Tibial artery (tissue), 4 donors: ENCODE results near the gene CAMK4.

Experiments used
- DNase-seq, 2 donors: peaks; one replicate each; pipeline ENCODE4 v3.0.0-alpha.2; 2019
- H3K27ac ChIP-seq, 2 donors: fragments of 200-600 bp; sonication (generic) in 1 of 2; 1 replicate in 1 of 2; 2 replicates in 1 of 2; pipeline ENCODE4 v1.5.1; 2018 to 2019; ENCODE audit warnings: mild to moderate bottlenecking in 1 of 2
- H3K27me3 ChIP-seq, 2 donors: fragments of 200-600 bp; sonication (generic) in 1 of 2; one replicate each; pipeline versions ENCODE4 v1.5.1 to v1.6.0; 2016 to 2019
- H3K36me3 ChIP-seq, 3 donors: fragments of 200-600 bp; sonication (generic) in 2 of 3; one replicate each; pipeline ENCODE4 v1.5.1; 2016 to 2019; ENCODE audit warnings: mild to moderate bottlenecking in 2 of 3
- H3K4me1 ChIP-seq, 4 donors: fragments of 200-600 bp; sonication (generic) in 2 of 4; 1 replicate in 3 of 4; 2 replicates in 1 of 4; pipeline ENCODE4 v1.5.1; 2016 to 2019
- H3K4me3 ChIP-seq, 2 donors: fragments of 200-600 bp; sonication (generic) in 1 of 2; 1 replicate in 1 of 2; 2 replicates in 1 of 2; pipeline ENCODE4 v1.5.1; 2018 to 2019; ENCODE audit warnings: mild to moderate bottlenecking in 2 of 2
- H3K9me3 ChIP-seq, 3 donors: fragments of 200-600 bp; sonication (generic) in 1 of 3; one replicate each; pipeline ENCODE4 v1.5.1; 2016 to 2019
- intact Hi-C: fragments of 100-400 bp; cut with DNase I; formaldehyde crosslinking; loops from one replicate; pipeline ENCODE4 v1.15.0; 2023; ENCODE audit warnings: low total_unique reads
- TF ChIP-seq, protein P1 (sequence below), 2 experiments: fragments of 200-600 bp in 1 of 2; fragments of 450-650 bp in 1 of 2; IDR thresholded peaks; one replicate each; pipeline ENCODE4 v1.5.1; 2017 to 2019; ENCODE audit warnings: antibody characterized with exemption in 2 of 2, mild to moderate bottlenecking in 1 of 2, moderate library complexity in 1 of 2

CAMK4 gene

DNA sequence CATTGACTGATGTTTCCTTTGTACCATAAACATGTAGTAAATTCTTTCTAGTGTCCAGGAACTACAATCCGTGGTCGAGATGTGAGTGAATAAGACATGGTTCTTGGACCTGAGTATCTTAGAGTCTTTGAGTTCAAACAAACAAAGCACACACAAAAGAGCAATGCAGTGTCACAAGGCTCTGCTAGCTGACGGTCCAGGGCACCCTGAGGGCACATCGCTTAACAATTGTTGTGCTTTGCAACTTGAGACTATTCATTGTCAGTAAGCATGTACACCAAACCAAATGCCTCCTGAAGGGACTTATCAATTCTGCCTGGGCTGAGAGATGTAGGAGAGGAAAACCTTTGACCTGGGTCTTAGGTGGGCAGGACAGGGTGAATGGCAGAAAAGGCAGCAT lies 84.8 kb downstream of the CAMK4 start:
- Histone ChIP-seq H3K4me3 (no peak overlapping the region), H3K9me3 (no peaks in the 10 kb centered on the region), H3K4me1 (no peaks in the 10 kb centered on the region), H3K27ac (no peak overlapping the region), H3K27me3 (no peaks in the 10 kb centered on the region), H3K36me3 (no peaks in the 10 kb centered on the region)
- DNase-seq, result no peak
- TF ChIP-seq, protein P1, sequence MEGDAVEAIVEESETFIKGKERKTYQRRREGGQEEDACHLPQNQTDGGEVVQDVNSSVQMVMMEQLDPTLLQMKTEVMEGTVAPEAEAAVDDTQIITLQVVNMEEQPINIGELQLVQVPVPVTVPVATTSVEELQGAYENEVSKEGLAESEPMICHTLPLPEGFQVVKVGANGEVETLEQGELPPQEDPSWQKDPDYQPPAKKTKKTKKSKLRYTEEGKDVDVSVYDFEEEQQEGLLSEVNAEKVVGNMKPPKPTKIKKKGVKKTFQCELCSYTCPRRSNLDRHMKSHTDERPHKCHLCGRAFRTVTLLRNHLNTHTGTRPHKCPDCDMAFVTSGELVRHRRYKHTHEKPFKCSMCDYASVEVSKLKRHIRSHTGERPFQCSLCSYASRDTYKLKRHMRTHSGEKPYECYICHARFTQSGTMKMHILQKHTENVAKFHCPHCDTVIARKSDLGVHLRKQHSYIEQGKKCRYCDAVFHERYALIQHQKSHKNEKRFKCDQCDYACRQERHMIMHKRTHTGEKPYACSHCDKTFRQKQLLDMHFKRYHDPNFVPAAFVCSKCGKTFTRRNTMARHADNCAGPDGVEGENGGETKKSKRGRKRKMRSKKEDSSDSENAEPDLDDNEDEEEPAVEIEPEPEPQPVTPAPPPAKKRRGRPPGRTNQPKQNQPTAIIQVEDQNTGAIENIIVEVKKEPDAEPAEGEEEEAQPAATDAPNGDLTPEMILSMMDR (IDR thresholded peaks at IDR 0.05), result no peak
- intact Hi-C loops, result no loop called here

DNA sequence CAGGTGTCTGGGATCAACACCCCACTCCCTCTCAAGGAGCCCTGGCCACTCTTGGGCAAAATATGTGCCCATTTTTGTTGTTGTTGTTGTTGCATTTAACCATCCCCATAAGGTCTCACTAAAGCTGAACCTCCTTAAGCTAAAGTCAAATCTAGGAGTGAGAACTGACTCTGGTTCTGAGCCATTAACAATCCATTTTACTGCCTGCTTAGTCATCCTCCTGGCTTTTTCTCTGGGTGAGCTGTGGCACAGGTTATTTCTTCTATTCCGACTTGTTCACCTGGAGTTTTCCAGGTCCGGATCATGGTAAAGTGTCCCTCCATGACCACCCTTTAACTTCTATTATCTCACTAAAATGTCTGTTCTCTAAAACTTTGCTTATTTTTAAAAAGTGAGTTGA lies 85.2 kb downstream of the CAMK4 start:
- DNase-seq, result no peak
- intact Hi-C loops, result no loop called here
- TF ChIP-seq, protein P1 (IDR thresholded peaks at IDR 0.05), result no peak
- H3K27me3 ChIP-seq, result no peaks in the 10 kb centered on the region
- no peaks in the 10 kb centered on the region for H3K36me3 ChIP-seq
- H3K4me3 ChIP-seq, result no peak overlapping the region
- no peak overlapping the region for H3K27ac ChIP-seq
- H3K9me3 ChIP-seq, result no peaks in the 10 kb centered on the region
- H3K4me1 ChIP-seq, result no peaks in the 10 kb centered on the region

DNA sequence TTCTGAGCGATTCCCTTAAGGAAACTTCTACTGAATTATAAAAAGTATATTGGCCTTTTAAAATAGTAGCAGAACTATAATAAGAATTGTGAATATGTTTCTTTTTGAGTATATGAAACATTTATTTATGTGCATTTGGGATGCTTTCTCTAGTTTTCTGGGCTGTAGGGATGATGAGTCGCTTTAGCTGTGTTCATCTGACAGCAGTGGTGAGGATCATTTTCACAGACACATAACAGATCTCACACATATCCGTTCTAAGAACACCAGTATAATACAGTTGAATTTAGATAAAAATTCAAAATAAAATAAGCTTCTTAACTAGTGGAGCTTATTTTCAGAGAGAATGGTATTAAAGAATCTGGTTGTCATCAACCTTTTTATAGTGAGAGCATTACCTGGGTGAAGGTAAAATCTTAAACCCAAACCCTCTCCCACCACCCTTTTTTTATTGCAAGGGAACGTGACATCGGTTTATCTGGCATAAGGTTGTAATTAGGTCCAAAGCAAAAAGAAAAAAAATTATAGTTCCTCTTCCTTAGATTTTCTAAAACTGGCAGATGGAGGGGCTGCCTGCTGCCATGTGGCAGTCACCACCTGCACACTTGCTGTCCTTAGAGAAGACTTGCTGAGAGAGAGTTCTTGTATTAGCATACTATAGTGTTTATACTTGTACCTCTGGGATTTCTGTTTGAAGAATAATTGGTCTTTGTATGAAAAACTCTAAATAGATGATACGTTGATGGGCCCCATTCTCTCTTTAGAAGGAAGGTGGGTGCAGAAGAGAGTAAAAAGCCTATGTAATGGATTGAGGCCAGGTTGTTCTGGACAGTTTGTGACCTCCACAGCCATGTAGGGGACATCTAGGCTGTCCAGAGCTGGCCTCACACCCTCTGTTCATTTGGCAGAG lies 86.8 kb downstream of the CAMK4 start:
- TF ChIP-seq, protein P1 (IDR thresholded peaks at IDR 0.05), result no peak
- H3K36me3 ChIP-seq, result no peaks in the 10 kb centered on the region
- H3K4me3 ChIP-seq, result no peak overlapping the region
- H3K27ac ChIP-seq, result no peak overlapping the region
- H3K27me3 ChIP-seq, result no peaks in the 10 kb centered on the region
- no peak for DNase-seq
- H3K9me3 ChIP-seq, result no peaks in the 10 kb centered on the region
- H3K4me1 ChIP-seq, result no peaks in the 10 kb centered on the region
- intact Hi-C loops, result no loop called here

DNA sequence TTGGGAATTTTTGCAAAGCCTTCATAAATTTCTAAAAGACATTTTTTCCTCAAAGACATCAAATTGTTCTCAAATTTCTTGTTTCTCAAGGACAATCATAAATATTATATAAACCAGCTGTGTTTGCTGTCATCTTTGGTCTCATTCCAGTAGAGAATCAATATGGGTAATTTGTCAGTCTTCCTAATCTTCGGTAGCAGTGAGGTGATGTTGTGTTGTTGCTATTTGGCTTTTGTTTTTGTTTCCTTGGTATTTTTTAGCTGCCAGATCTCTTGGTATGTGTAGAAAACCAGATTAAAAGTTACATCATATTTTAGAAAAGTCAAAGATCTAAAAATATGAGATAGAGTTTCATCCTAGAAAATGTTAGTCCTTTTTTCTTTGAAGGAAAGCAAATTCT lies 87.5 kb downstream of the CAMK4 start:
- Histone ChIP-seq H3K4me3 (no peak overlapping the region), H3K27me3 (no peaks in the 10 kb centered on the region), H3K4me1 (no peaks in the 10 kb centered on the region), H3K9me3 (no peaks in the 10 kb centered on the region), H3K36me3 (no peaks in the 10 kb centered on the region), H3K27ac (no peak overlapping the region)
- intact Hi-C loops, result no loop called here
- TF ChIP-seq, protein P1 (IDR thresholded peaks at IDR 0.05), result no peak
- DNase-seq, result no peak

DNA sequence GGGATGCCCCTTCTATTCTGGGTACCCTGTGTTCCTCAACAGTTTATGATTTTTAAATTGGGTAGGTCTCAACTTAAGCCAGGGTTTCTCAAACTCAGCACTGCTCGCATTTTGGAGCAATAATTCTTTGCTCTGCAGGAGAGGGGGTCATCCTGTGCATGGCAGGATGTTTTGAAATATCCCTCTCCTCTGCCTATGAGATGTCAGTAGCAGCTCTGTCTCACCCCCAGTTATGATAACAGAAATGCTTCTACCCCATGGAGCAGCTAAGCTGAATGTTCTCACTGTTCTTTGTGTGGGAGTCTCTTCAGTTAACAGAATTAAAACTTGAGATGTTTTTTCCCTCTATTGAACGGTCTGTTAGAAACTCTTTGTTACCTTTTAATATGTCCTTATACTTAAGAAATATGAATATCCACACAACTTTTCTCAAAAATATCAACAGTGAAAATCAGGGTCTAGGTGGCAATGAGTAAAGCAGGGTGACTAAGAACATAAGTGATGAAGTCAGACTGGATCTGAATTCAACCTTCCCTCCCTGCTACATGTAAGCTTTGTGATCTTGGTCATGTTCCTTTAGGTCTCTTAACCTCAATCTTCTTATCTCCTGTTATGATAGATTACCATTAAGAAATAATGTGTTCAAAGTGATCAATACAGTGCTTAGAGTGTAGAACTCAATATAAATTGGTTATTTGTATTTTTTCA lies 89.0 kb downstream of the CAMK4 start:
- intact Hi-C loops, result no loop called here

More for the DNA sequence above, 89.0 kb downstream of the CAMK4 start:
- H3K27ac ChIP-seq, result no peak overlapping the region
- TF ChIP-seq, protein P1 (IDR thresholded peaks at IDR 0.05), result no peak
- DNase-seq, result no peak
- H3K36me3 ChIP-seq, result no peaks in the 10 kb centered on the region
- no peak overlapping the region for H3K4me3 ChIP-seq
- no peaks in the 10 kb centered on the region for H3K9me3 ChIP-seq
- H3K4me1 ChIP-seq, result no peaks in the 10 kb centered on the region
- no peaks in the 10 kb centered on the region for H3K27me3 ChIP-seq
